Retinal pigment epithelial cell (primary cell): ENCODE measurements around the gene CTNNAL1.
"Not testable (repeated sequence)": the region's sequence is repeated elsewhere in the genome, so short reads cannot be mapped to it uniquely, and the experiment has no call there.

ENCODE experiments used
- DNase-seq: peaks from one replicate; pipeline ENCODE4 v3.0.0-alpha.2; 2010; ENCODE audit warnings: low read depth
- H3K4me3 ChIP-seq: 2 replicates; pipeline ENCODE4 v1.5.1; 2011; ENCODE audit warnings: mild to moderate bottlenecking, low read length, control low read depth, moderate library complexity
- CTCF ChIP-seq: conservative IDR thresholded peaks from 2 replicates; pipeline ENCODE4 v1.5.1; 2011; ENCODE audit warnings: low read depth, low read length, control low read depth, inconsistent platforms

Gene CTNNAL1

GRCh38 chr9:109012876-109013678 is at the start of gene CTNNAL1:
Gene CTNNAL1, minus strand, starts transcription at chr9:109013499. Its CDS starts 57 bp downstream, at chr9:109013442.
- peak; percentile 51 for DNase-seq
- peak within 1 kb of the TSS; percentile 83 for H3K4me3 ChIP-seq
- no peak for TF ChIP-seq CTCF

- TF ChIP-seq CTCF = no peak
- no peak for DNase-seq
- no peak overlapping the region for H3K4me3 ChIP-seq
Observed at GRCh38 chr9:109062543-109062942, 49.2 kb upstream of the CTNNAL1 start.

GRCh38 chr9:109060191-109060590 is 46.9 kb upstream of the CTNNAL1 start:
- no peak overlapping the region for H3K4me3 ChIP-seq
- no peak for DNase-seq
- no peak for TF ChIP-seq CTCF

- DNase-seq, H3K4me3 ChIP-seq: not testable (repeated sequence)
Observed at GRCh38 chr9:109053121-109053520, 39.8 kb upstream of the CTNNAL1 start.

- DNase-seq = peak; percentile 43
- TF ChIP-seq CTCF = no peak
Observed at GRCh38 chr9:109052416-109052815, 39.1 kb upstream of the CTNNAL1 start.

GRCh38 chr9:109051733-109052132 is 38.4 kb upstream of the CTNNAL1 start:
- DNase-seq = no peak
- no peak for TF ChIP-seq CTCF
- no peak overlapping the region for H3K4me3 ChIP-seq

More at GRCh38 chr9:109052416-109052815, 39.1 kb upstream of the CTNNAL1 start:
- H3K4me3 ChIP-seq = no peak overlapping the region

- DNase-seq = no peak
- no peak overlapping the region for H3K4me3 ChIP-seq
- TF ChIP-seq CTCF = no peak
Observed at GRCh38 chr9:109050444-109050843, 37.1 kb upstream of the CTNNAL1 start.
